Osteoblast (primary cell): ENCODE results near the gene VPS52. TPM values are rescaled to one million over a fixed set of nuclear protein-coding genes. Genes with fewer than 3 reads are reported as not detected.
A peak's percentile ranks its signal among the peaks of the same experiment; 100 is the strongest.

Experiments
- DNase-seq: peaks from one replicate; pipeline ENCODE4 v3.0.0; 2011; ENCODE audit warnings: low spot score, mixed read lengths; ENCODE audit not compliant: insufficient read length; ENCODE audit errors: missing footprints
- H2AFZ ChIP-seq: 2 replicates; pipeline ENCODE4 v1.6.0; 2011; ENCODE audit warnings: mild to moderate bottlenecking, low read length
- H3K27ac ChIP-seq: 2 replicates; pipeline ENCODE4 v1.5.1; 2011; ENCODE audit warnings: mild to moderate bottlenecking, low read depth, low read length, moderate library complexity
- H3K27me3 ChIP-seq: 2 replicates; pipeline ENCODE4 v1.6.0; 2012; ENCODE audit warnings: mild to moderate bottlenecking, control low read depth, inconsistent platforms, low read length, moderate library complexity; ENCODE audit not compliant: insufficient read depth
- H3K36me3 ChIP-seq: 2 replicates; pipeline ENCODE4 v1.5.1; 2011; ENCODE audit warnings: mild to moderate bottlenecking, low read length, control low read depth, moderate library complexity; ENCODE audit not compliant: insufficient read depth
- H3K4me1 ChIP-seq: 2 replicates; pipeline ENCODE4 v1.5.1; 2011; ENCODE audit warnings: mild to moderate bottlenecking, low read length, control low read depth, moderate library complexity; ENCODE audit not compliant: insufficient read depth
- H3K4me2 ChIP-seq: 2 replicates; pipeline ENCODE4 v1.6.0; 2011; ENCODE audit warnings: mild to moderate bottlenecking, low read length; ENCODE audit not compliant: insufficient read depth
- H3K4me3 ChIP-seq: fragments of 200-600 bp; sonication (generic); 3 replicates; pipeline ENCODE4 v1.5.1; 2012; ENCODE audit warnings: mild to moderate bottlenecking, low read length, inconsistent platforms; ENCODE audit not compliant: insufficient read depth
- H3K79me2 ChIP-seq: 2 replicates; pipeline ENCODE4 v1.6.0; 2012; ENCODE audit warnings: mild to moderate bottlenecking, low read length, control low read depth, inconsistent platforms; ENCODE audit not compliant: insufficient read depth
- H3K9me3 ChIP-seq: 2 replicates; pipeline ENCODE4 v1.5.1; 2011; ENCODE audit warnings: low read depth, low read length, control low read depth
- H4K20me1 ChIP-seq: 2 replicates; pipeline ENCODE4 v1.6.0; 2012; ENCODE audit warnings: mild to moderate bottlenecking, low read length, control low read depth; ENCODE audit not compliant: insufficient read depth
- total RNA-seq: library from RNA; depleted of rRNA; stranded (reverse); fragments of >200 nt; gene quantifications from 2 replicates; pipeline ENCODE4 v1.2.3, GENCODE V29; 2012
- TF ChIP-seq, protein P1 (sequence below): IDR thresholded peaks from 2 replicates; pipeline ENCODE4 v1.5.1; 2011; ENCODE audit warnings: mild to moderate bottlenecking, low read depth, low read length, moderate library complexity; ENCODE audit errors: extremely low read depth

Gene VPS52
- total RNA-seq, 1 donor = 42.7 TPM

DNA sequence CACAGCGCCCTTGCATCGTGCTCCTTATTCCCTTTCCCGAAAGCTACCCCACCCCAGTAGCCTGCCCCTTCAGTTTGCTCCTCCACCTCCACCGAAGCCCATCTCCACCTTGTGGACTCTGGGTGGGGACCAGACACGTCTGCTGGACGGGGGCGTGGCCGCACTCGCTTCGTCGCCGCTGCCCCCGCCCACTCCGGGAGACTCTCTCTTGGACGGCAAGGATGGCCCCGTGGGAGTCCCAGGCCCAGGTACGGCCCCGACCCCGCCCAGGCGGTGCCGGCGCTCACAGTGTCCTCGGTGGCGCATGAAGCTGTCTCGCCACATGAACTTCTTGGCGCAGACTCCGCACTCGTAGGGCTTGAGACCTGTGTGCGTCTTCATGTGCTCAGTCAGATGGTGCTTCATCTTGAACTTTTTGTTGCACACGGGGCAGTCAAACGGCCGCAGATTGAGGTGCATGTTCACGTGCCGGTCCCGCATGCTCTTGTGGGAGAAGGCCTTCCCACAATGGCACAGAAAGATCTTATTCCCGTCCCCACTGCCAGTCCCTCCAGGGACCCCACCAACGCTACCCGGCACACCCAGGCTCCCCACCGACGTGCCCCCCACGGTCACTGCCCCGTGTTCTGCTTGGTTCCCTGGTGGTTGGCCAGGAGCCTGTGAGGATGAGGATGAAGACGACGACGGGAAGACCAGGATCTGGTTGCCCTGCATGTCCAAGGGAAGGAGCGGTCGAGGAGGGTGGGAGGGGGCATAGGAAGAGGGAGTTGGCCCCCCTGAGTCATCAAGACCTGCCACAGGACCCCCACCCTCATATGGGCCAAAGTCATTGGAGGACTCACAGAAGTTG lies 43.5 kb upstream of the VPS52 start:
- no peaks in the 10 kb centered on the region for H3K27me3 ChIP-seq
- H3K36me3 ChIP-seq = peaks cover 25% of the 10 kb centered on the region
- no peak overlapping the region for H2AFZ ChIP-seq
- H3K4me2 ChIP-seq = peak overlapping the region; percentile 87
- peaks cover 64% of the 10 kb centered on the region for H3K79me2 ChIP-seq
- peak overlapping the region; percentile 95 for H3K27ac ChIP-seq
- H4K20me1 ChIP-seq = peaks cover 34% of the 10 kb centered on the region
- H3K4me3 ChIP-seq = peak overlapping the region; percentile 99
- TF ChIP-seq, protein P1, sequence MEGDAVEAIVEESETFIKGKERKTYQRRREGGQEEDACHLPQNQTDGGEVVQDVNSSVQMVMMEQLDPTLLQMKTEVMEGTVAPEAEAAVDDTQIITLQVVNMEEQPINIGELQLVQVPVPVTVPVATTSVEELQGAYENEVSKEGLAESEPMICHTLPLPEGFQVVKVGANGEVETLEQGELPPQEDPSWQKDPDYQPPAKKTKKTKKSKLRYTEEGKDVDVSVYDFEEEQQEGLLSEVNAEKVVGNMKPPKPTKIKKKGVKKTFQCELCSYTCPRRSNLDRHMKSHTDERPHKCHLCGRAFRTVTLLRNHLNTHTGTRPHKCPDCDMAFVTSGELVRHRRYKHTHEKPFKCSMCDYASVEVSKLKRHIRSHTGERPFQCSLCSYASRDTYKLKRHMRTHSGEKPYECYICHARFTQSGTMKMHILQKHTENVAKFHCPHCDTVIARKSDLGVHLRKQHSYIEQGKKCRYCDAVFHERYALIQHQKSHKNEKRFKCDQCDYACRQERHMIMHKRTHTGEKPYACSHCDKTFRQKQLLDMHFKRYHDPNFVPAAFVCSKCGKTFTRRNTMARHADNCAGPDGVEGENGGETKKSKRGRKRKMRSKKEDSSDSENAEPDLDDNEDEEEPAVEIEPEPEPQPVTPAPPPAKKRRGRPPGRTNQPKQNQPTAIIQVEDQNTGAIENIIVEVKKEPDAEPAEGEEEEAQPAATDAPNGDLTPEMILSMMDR = no peak
- DNase-seq = no peak
- peaks cover 44% of the 10 kb centered on the region for H3K4me1 ChIP-seq
- H3K9me3 ChIP-seq = no peaks in the 10 kb centered on the region

DNA sequence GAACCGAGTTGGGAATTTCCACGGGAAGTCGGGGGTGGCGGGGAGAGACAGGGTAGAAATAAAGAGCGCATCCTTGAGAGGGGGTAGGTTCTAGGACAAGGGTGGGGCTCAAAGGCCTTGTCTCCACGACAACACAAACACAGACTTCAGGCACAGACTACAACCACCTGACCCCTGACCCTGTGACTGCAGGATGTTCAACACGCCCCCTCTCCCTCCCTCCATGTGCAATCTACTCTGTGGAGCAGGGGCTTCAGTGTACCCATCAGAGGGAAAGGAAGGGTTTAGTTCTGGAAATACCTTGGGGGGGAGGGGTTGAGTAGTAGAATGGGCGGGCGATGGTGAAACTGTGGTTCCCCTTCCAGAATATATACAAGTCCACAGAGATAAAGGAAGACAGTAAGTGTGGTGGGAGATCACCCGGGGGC lies 42.9 kb upstream of the VPS52 start:
- TF ChIP-seq, protein P1 = no peak
- H4K20me1 ChIP-seq = peaks cover 27% of the 10 kb centered on the region
- peak overlapping the region; percentile 99 for H3K4me3 ChIP-seq
- H3K36me3 ChIP-seq = peaks cover 19% of the 10 kb centered on the region
- DNase-seq = no peak
- peak overlapping the region; percentile 87 for H3K4me2 ChIP-seq
- H2AFZ ChIP-seq = peak overlapping the region; percentile 23
- H3K79me2 ChIP-seq = peaks cover 63% of the 10 kb centered on the region
- peak overlapping the region; percentile 95 for H3K27ac ChIP-seq
- no peaks in the 10 kb centered on the region for H3K27me3 ChIP-seq
- H3K9me3 ChIP-seq = no peaks in the 10 kb centered on the region
- H3K4me1 ChIP-seq = peaks cover 38% of the 10 kb centered on the region

DNA sequence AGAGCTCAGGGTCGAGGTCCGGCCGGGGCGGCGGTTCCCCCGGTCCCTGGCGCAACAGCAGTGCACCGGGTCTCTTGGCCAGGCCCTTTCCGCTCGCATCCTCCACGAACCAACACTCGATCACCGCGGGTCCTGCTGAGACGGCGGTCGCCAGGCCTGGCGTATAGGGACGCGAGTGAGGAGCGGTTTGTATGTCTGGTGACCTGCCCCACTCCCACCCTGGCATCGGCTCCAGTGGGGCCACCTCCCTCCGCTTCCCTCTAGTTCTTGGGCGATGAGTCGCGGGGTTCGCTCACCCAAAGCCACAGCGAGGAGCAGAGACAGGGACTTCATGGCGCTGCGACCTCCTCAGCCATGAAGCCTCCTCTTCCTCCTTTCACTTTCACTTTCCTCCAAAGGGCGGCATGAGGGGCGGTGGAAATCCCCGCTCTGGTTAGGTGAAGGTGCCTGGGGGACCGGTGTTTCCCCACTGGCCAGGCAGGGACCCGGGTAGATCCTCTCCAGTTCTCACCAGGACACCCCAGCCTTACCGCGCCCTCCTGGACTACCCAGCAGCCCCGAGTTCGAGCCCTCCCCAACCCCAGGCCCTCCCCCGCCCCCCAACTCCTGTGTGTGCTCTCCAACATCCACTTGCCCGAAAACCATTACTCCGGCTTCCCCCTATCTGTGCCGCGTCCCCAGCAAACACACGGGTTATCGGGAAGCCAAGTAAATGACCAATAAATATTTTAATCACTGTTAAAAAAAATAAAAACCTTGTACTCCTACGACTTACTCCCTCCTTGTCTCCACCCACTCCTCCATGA lies 42.2 kb upstream of the VPS52 start, which contains the start of gene TAPBP:
Gene TAPBP (minus strand): TSS at position 370 of the 806 bp plus-strand sequence. CDS start 37 bp downstream, at position 333.
- DNase-seq = peak; percentile 90
- Histone ChIP-seq H3K27ac (peak within 1 kb of the TSS; percentile 95), H3K79me2 (peaks cover 60% of the 10 kb centered on the region), H4K20me1 (peaks cover 27% of the 10 kb centered on the region), H3K36me3 (peaks cover 13% of the 10 kb centered on the region), H3K4me1 (peaks cover 31% of the 10 kb centered on the region), H2AFZ (peak within 1 kb of the TSS; percentile 87), H3K9me3 (no peaks in the 10 kb centered on the region), H3K27me3 (no peaks in the 10 kb centered on the region), H3K4me3 (peak within 1 kb of the TSS; percentile 99), H3K4me2 (peak within 1 kb of the TSS; percentile 87)
- TF ChIP-seq, protein P1 = no peak
